Measurements from ENCODE around the gene GRIN3A.

- TF ChIP-seq CTCF (IDR thresholded peaks at IDR 0.05) (no peak), POLR2A (IDR thresholded peaks at IDR 0.05) (no peak)
Measured at GRCh38 chr9:101650142-101650541, 88.3 kb downstream of the GRIN3A start.

All from Peyer's patch (tissue), 4 donors.